Activated CD4-positive, CD25-positive, alpha-beta regulatory T cell (primary cell): ENCODE data around the gene DNA2.
A peak's percentile ranks its signal among the peaks of the same experiment; 100 is the strongest.

Source experiments
- DNase-seq, 4 experiments: peaks; one replicate each; lab custom pipeline; 2025; lab: John Stamatoyannopoulos, UW

Gene DNA2

DNA sequence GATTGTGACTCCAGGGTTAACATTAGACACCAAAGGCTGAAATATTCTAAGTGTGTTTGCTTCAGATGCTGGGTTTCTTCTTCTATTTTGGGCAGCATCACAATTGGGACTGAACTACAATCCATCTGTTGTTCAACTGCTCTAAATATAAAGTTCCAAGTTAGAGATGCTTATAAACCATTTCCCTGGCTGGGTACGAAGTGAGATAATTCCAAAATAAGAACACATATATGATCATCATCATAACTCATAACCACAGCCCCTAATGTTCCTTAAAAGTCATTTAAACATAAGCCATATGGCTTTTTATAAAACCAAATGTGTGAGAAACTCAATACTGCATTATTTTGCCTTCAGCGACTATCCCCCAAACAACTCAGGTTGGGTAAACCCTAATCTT lies 28.8 kb downstream of the DNA2 start:
- no peak for DNase-seq

- no peak for DNase-seq
Observed at GRCh38 chr10:68440898-68441297, 30.9 kb downstream of the DNA2 start.

- no peak for DNase-seq
Observed at GRCh38 chr10:68435803-68436202, 36.0 kb downstream of the DNA2 start.

GRCh38 chr10:68434657-68435056 lies 37.1 kb downstream of the DNA2 start:
- no peak for DNase-seq

GRCh38 chr10:68428396-68429104 lies 43.2 kb downstream of the DNA2 start:
- DNase-seq: no peak

GRCh38 chr10:68424454-68425014 lies 47.2 kb downstream of the DNA2 start:
- DNase-seq: no peak

GRCh38 chr10:68423522-68423921 lies 48.3 kb downstream of the DNA2 start:
- no peak for DNase-seq

GRCh38 chr10:68419376-68419775 lies 52.4 kb downstream of the DNA2 start:
- DNase-seq: no peak

DNA sequence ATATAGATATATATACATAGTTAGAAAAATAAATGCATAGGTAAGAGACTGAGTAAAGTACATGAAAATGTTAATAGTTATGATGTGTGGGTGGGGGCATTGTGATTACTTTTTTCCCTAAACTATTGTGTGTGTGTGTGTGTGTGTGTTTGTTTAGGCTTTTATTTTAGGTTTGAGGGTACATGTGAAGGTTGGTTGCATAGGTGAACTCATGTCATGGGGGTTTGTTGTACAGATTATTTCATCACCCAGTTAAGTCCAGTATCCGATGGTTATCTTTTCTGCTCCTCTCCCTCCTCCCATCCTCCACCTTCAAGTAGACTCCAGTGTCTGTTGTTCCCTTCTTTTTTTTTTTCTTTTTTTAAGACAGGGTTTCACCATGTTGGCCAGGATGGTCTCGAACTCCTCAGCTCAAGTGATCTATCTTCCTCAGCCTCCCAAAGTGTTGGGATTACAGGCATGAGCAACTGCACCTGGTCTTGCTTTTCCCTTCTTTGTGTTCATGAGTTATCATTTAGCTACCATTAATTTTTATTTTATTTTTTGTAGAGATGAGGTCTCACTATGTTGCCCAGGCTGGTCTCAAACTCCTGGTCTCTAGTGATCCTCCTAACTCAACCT lies 62.8 kb downstream of the DNA2 start:
- DNase-seq: no peak

- DNase-seq: peak; percentile 57 to 70 (median 62)
Observed at GRCh38 chr10:68406815-68407548, 64.8 kb downstream of the DNA2 start, which contains the start of gene RUFY2. TSS of gene RUFY2 (minus strand) at chr10:68407277. CDS start at chr10:68407189, 88 bp downstream.

DNA sequence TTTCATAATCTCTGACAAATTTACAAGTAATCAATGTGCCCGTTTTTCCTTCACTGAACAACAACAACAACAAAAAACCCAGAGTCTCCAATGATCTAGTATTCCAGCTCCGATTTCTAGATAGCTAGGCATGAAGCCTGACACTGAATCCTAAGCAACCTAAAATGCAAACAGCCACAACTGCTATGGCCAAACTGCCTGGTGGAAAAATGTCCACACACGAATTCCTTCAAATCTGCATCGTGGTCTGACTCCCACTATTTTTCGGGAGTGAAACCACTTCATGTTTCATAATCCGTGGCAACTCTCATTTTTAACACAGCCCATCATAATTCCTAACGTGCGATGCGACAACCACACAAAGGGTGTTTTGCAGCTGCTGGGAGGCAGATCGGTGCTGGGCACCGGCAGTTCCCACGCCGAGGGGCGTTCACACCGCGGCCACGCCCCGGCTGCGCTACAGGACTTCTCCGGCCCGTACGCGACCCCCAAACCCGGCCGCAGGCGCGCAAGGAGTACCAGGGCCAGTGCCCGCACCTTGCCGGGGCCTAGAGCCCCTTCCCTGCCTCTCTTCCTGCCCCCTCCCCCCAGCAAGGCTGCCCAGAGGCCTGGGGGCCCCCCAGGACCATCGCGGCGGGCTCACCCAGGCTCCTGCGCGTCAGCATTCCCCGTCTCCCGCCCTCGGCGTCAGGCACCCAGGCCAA lies 65.5 kb downstream of the DNA2 start:
- DNase-seq: no peak

DNA sequence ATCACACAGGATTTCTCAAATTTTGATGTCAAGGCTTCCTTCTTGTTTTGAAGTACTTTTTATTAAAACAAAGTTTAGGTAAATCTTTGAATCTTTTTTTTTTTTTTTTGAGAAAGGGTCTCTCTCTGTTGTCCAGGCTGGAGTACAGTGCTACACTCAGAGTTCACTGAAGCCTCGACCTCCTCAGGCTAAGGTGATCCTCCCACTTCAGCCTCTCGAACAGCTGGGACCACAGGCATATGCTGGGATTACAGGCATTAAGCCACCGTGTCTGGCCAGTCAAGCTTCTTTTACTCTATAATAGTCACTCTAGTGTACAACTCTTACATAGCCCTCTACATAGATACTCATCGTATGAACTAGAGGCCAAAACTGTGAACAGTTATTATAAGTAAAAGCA lies 68.1 kb downstream of the DNA2 start:
- DNase-seq: no peak

DNA sequence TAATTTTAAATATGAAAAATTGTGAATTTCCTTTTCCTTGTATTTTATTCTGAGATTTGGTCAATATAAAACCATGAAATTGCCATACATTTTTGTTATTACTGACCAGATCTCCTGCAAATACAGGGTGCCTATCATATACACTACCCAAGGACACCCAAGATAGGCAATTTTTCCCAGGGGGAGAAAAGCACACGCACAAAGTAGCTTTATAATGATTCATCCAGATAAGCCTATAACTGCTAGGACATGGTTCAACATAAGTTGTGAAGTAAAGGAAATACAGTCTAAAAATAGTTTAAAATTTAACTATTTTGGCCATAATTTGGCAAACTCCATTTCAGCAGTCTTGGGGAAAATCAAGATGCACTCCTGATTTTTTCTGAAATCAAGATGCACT lies 69.5 kb downstream of the DNA2 start:
- no peak for DNase-seq

GRCh38 chr10:68397005-68397404 lies 74.8 kb downstream of the DNA2 start:
- no peak for DNase-seq

- DNase-seq: no peak
Observed at GRCh38 chr10:68385740-68386139, 86.0 kb downstream of the DNA2 start.

GRCh38 chr10:68371604-68372003 lies 100.2 kb downstream of the DNA2 start:
- no peak for DNase-seq

GRCh38 chr10:68367121-68367520 lies 104.7 kb downstream of the DNA2 start:
- DNase-seq: no peak

GRCh38 chr10:68366600-68366999 lies 105.2 kb downstream of the DNA2 start:
- DNase-seq: no peak

- no peak for DNase-seq
Observed at GRCh38 chr10:68365611-68366010, 106.2 kb downstream of the DNA2 start.

- DNase-seq: no peak
Observed at GRCh38 chr10:68364101-68364886, 107.5 kb downstream of the DNA2 start.
